Ovary (tissue), 3 donors: ENCODE data around the gene QRSL1.

ENCODE experiments used
- POLR2A ChIP-seq: fragments of 450-650 bp; IDR thresholded peaks from one replicate; pipeline ENCODE4 v1.6.1; 2017; ENCODE audit warnings: antibody characterized with exemption, mild to moderate bottlenecking, moderate library complexity
- TF ChIP-seq, protein P1 (sequence below), 3 donors: fragments of 450-650 bp in 2 of 3; fragments of 200-600 bp in 1 of 3; IDR thresholded peaks; one replicate each; pipeline versions ENCODE4 v1.5.1 to v1.8.0; 2016 to 2022; ENCODE audit warnings: antibody characterized with exemption in 3 of 3, mild to moderate bottlenecking in 1 of 3
- donor health status: DM: no; HTN: no; CAD: no.

DNA sequence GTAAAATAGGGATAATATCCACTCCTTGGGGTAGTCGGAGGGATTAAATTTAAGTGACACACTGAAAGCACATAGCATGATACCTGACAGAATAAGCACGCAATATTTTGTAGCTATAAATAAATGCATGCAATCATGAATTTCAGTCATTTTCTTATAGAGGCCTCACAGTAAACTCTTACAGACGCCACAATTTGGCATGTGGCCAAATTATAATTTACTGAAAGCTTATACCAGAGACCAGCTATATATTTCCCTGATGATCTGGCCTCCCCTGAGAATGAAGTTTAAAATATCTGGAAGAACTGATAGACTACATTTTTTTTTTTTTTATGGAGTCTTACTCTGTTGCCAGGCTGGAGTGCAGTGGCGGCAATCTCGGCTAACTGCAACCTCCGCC lies 40.9 kb downstream of the QRSL1 start:
- no peak for TF ChIP-seq POLR2A
- TF ChIP-seq, protein P1, sequence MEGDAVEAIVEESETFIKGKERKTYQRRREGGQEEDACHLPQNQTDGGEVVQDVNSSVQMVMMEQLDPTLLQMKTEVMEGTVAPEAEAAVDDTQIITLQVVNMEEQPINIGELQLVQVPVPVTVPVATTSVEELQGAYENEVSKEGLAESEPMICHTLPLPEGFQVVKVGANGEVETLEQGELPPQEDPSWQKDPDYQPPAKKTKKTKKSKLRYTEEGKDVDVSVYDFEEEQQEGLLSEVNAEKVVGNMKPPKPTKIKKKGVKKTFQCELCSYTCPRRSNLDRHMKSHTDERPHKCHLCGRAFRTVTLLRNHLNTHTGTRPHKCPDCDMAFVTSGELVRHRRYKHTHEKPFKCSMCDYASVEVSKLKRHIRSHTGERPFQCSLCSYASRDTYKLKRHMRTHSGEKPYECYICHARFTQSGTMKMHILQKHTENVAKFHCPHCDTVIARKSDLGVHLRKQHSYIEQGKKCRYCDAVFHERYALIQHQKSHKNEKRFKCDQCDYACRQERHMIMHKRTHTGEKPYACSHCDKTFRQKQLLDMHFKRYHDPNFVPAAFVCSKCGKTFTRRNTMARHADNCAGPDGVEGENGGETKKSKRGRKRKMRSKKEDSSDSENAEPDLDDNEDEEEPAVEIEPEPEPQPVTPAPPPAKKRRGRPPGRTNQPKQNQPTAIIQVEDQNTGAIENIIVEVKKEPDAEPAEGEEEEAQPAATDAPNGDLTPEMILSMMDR (IDR thresholded peaks at IDR 0.05): no peak
